ENCODE data around the gene ZMPSTE24.

GRCh38 chr1:40306296-40306695, 48.3 kb downstream of the ZMPSTE24 start:
- TF ChIP-seq CTCF (IDR thresholded peaks at IDR 0.05 in 2 of 3, conservative IDR thresholded peaks at IDR 0.05 in 1 of 3; ENCODE audit: borderline replicate concordance in 1 of 3, insufficient read depth in 1 of 3, low read depth in 2 of 3, low read length in 2 of 3) (no peak), EGR1 (IDR thresholded peaks at IDR 0.05; ENCODE audit: low read depth) (no peak), FOSL1 (IDR thresholded peaks at IDR 0.05; ENCODE audit: low read depth) (no peak), POLR2AphosphoS5 (IDR thresholded peaks at IDR 0.05; ENCODE audit: low read depth, low read length) (no peak), EZH2phosphoT487 (IDR thresholded peaks at IDR 0.05; ENCODE audit: borderline replicate concordance) (no peak), CEBPB (IDR thresholded peaks at IDR 0.05; ENCODE audit: low read depth) (no peak), POLR2A (IDR thresholded peaks at IDR 0.05; ENCODE audit: borderline replicate concordance, extremely low read depth, insufficient read depth, insufficient read length) (no peak)
